ENCODE results near the gene DENND1C. TPM values are rescaled to one million over a fixed set of nuclear protein-coding genes. Genes with fewer than 3 reads are reported as not detected.

Gene DENND1C
- total and polyA plus RNA-seq, 2 of the 8 experiments (the other 6 are each of a cell fraction or from before 2014, with no cell fraction given) = 3.6 to 4.0 TPM

DNA sequence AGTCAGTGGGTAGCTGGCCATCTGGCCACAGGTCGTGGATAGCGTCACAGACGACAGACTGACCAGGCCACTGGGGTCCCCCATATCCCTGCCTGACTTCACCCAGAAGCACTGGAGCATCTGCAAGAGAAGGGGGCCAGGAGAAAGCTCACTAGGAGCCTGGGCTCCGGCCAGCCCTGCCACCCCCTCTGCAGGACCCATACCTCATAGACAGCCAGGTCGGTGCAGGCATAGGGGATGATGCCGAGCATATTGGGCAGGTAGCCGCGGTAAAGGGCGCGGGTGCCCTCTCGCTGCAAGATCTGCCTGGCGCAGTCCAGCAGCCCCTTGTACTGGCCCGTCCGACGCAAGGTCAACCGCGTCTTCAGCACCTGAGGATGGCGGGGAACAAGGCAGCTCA lies 54.5 kb downstream of the DENND1C start:
- Histone ChIP-seq H3K14ac (ENCODE audit: insufficient read length) (no peak overlapping the region), H3K9me3 (ENCODE audit: insufficient read depth in 2 of 2, low read depth in 1 of 2, low read length in 1 of 2) (peaks cover 0 to 5% of the 10 kb centered on the region in 2 experiments; a peak in 2 of 4 replicates), H3K4ac (replicated peaks; ENCODE audit: insufficient read length, low read depth, low read length) (no peak overlapping the region), H3K36me3 (ENCODE audit: control insufficient read depth in 2 of 4, insufficient read depth in 4 of 4, low read length in 3 of 4) (peaks cover 0 to 3% (median under 1%) of the 10 kb centered on the region in 4 experiments; a peak in 4 of 8 replicates), H2BK5ac (ENCODE audit: low read depth, low read length) (no peak overlapping the region), H3K23me2 (ENCODE audit: low read depth, low read length) (peaks cover 8% of the 10 kb centered on the region), H3K9ac (replicated peaks in 1 of 4; ENCODE audit: extremely low read depth in 1 of 4, low read depth in 3 of 4, low read length in 3 of 4) (no peak overlapping the region), H3K4me3 (ENCODE audit: extremely low read depth in 1 of 4, insufficient read depth in 2 of 4, low read depth in 3 of 4, low read length in 4 of 4) (no peak overlapping the region), H3K4me2 (ENCODE audit: insufficient read depth in 1 of 2, low read depth in 2 of 2, low read length in 2 of 2) (no peak overlapping the region), H3K23ac (ENCODE audit: insufficient read length) (no peak overlapping the region), H3K79me1 (ENCODE audit: low read depth, low read length) (no peaks in the 10 kb centered on the region; the same call in 1 of the 2 replicates), H4K5ac (ENCODE audit: insufficient read length, low read depth, low read length) (no peak overlapping the region), H2BK15ac (ENCODE audit: low read length) (no peak overlapping the region), H3K4me1 (replicated peaks in 1 of 4; ENCODE audit: control insufficient read depth in 3 of 4, insufficient read depth in 4 of 4, low read length in 3 of 4) (peaks cover 0 to 4% (median 0%) of the 10 kb centered on the region in 4 experiments; a peak in 2 of 7 replicates), H4K91ac (replicated peaks; ENCODE audit: insufficient read length, low read length) (no peak overlapping the region), H2BK120ac (replicated peaks; ENCODE audit: low read depth, low read length) (no peak overlapping the region), H3K18ac (ENCODE audit: extremely low read depth, low read length) (no peak overlapping the region), H4K8ac (ENCODE audit: extremely low read depth, insufficient read depth, low read length) (no peak overlapping the region), H2AK5ac (ENCODE audit: low read depth, low read length) (no peak overlapping the region), H3K56ac (replicated peaks; ENCODE audit: insufficient read length, low read depth, low read length) (no peak overlapping the region), H2BK20ac (ENCODE audit: low read length) (no peak overlapping the region), H3K27me3 (replicated peaks in 1 of 4; ENCODE audit: control insufficient read depth in 3 of 4, extremely low read depth in 1 of 4, insufficient read depth in 3 of 4, low read length in 3 of 4) (peaks cover 0 to 6% (median 0%) of the 10 kb centered on the region in 4 experiments; a peak in 2 of 7 replicates), H4K20me1 (replicated peaks in 1 of 2; ENCODE audit: control insufficient read depth in 1 of 2, insufficient read depth in 2 of 2, low read length in 2 of 2) (peaks cover 19 to 20% of the 10 kb centered on the region in 2 experiments), H2BK12ac (ENCODE audit: low read depth, low read length) (no peak overlapping the region), H3K79me2 (ENCODE audit: control insufficient read depth in 1 of 2, insufficient read depth in 2 of 2, low read length in 2 of 2) (peaks cover 20% of the 10 kb centered on the region in 2 experiments), H2AFZ (ENCODE audit: low read length) (no peak overlapping the region), H3K27ac (ENCODE audit: low read depth, low read length) (no peak overlapping the region)
- ChIA-PET POLR2A (ENCODE audit: partially characterized antibody) (interaction anchor here (0.6 to 1.5 kb wide), 4 partner anchors 15 to 160 kb away, joined by 3 to 4 read pairs (median 3); no protein-coding TSS in a partner anchor), CTCF (ENCODE audit: partially characterized antibody) (interaction anchor here (1.2 to 1.6 kb wide), 3 partner anchors 40 to 55 kb away, joined by 3 to 7 read pairs (median 3); partner anchors contain the start of genes ALKBH7 and DENND1C)
- FAIRE-seq (no peak), DNase-seq (ENCODE audit: low read depth in 1 of 2, low spot score in 2 of 2) (no peak)
- WGBS, 2 experiments (ENCODE audit: extremely low coverage in 1 of 2, insufficient coverage in 1 of 2, insufficient read length in 1 of 2, insufficient replicate concordance in 2 of 2, low coverage in 1 of 2, low lambda C conversion rate in 2 of 2, missing lambda C conversion rate in 1 of 2) = 94% methylated on average over 18 of the region's 18 CpGs; no CpG with 5 or more reads in 1 of the 2 experiments
- TF ChIP-seq JUN (IDR thresholded peaks at IDR 0.05; ENCODE audit: low read depth, low read length) (no peak), KDM4A (IDR thresholded peaks at IDR 0.05; ENCODE audit: low read depth, low read length, severe bottlenecking) (no peak), SIRT6 (IDR thresholded peaks at IDR 0.05; ENCODE audit: low read length) (no peak), SIN3A (conservative IDR thresholded peaks at IDR 0.05 in 1 of 2, IDR thresholded peaks at IDR 0.05 in 1 of 2; ENCODE audit: low read depth in 1 of 2, low read length in 2 of 2) (no peak), TAF1 (IDR thresholded peaks at IDR 0.05; ENCODE audit: low read depth, low read length) (no peak), TCF12 (IDR thresholded peaks at IDR 0.05; ENCODE audit: low read depth, low read length) (no peak), CREB1 (IDR thresholded peaks at IDR 0.05) (no peak), CBX5 (IDR thresholded peaks at IDR 0.05; ENCODE audit: low read depth, low read length) (no peak), RAD21 (IDR thresholded peaks at IDR 0.05 in 1 of 2, conservative IDR thresholded peaks at IDR 0.05 in 1 of 2; ENCODE audit: low read depth in 2 of 2, low read length in 2 of 2) (no peak), TAF7 (optimal IDR thresholded peaks at IDR 0.05; ENCODE audit: borderline replicate concordance, low read depth, low read length) (no peak)
- TF ChIP-seq, protein P1, sequence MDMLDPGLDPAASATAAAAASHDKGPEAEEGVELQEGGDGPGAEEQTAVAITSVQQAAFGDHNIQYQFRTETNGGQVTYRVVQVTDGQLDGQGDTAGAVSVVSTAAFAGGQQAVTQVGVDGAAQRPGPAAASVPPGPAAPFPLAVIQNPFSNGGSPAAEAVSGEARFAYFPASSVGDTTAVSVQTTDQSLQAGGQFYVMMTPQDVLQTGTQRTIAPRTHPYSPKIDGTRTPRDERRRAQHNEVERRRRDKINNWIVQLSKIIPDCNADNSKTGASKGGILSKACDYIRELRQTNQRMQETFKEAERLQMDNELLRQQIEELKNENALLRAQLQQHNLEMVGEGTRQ (IDR thresholded peaks at IDR 0.05; ENCODE audit: low read length) = no peak
- TF ChIP-seq, protein P2, sequence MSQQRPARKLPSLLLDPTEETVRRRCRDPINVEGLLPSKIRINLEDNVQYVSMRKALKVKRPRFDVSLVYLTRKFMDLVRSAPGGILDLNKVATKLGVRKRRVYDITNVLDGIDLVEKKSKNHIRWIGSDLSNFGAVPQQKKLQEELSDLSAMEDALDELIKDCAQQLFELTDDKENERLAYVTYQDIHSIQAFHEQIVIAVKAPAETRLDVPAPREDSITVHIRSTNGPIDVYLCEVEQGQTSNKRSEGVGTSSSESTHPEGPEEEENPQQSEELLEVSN (IDR thresholded peaks at IDR 0.05) = no peak
